Measurements from ENCODE around the gene CNKSR3.

The CNKSR3 gene

DNA sequence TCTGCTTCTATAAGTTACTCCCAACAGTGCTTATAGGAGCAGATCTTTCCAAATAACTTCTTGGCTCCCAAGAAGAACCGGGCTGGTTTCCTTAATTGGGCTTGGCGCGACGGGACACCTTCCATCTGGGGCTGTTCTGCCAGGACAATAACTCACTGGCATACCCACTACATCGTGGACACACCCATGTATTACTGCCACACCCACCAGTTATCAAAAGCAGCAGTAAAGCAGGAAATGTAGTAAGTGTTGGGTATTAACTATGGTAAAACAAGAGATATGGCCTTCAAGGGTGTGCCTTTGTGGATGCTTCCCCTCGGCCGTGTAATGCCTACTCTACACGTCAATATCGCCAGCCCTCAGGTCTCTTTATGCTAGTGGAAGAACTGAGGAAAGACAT is 24.7 kb downstream of the CNKSR3 start:
- Histone ChIP-seq H3K36me3 (ENCODE audit: control insufficient read depth, insufficient read depth, low read length) (no peaks in the 10 kb centered on the region), H3K9ac (ENCODE audit: low read depth, low read length) (no peak overlapping the region), H3K9me3 (ENCODE audit: control insufficient read depth, insufficient read depth, low read length) (no peaks in the 10 kb centered on the region), H3K4me1 (ENCODE audit: control insufficient read depth, insufficient read depth, low read length) (no peaks in the 10 kb centered on the region), H3K27me3 (ENCODE audit: control insufficient read depth, insufficient read depth, low read length) (no peaks in the 10 kb centered on the region), H3K4me3 (ENCODE audit: low read depth, low read length) (no peak overlapping the region)

DNA sequence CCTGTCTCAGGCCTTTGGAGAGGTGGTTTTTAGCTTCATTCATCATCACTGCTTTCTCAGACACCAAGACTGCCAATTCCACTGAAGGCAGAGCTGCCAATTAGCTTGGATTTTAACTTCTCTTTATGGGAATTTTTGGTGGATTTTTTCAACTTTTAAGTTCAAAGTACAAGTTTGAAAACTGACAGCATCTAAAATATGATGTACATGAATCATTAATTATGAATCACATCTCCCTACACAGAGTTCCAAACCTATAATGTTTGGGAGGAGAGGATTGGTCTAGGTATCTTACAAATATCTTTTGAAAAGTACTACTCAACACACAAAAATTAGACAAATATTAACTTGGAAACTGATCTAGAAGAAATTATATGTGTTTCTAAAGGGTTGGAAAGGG is 25.5 kb downstream of the CNKSR3 start:
- H3K9ac ChIP-seq (ENCODE audit: low read depth, low read length): no peak overlapping the region
- no peaks in the 10 kb centered on the region for H3K4me1 ChIP-seq (ENCODE audit: control insufficient read depth, insufficient read depth, low read length)
- no peaks in the 10 kb centered on the region for H3K9me3 ChIP-seq (ENCODE audit: control insufficient read depth, insufficient read depth, low read length)
- no peak overlapping the region for H3K4me3 ChIP-seq (ENCODE audit: low read depth, low read length)
- no peaks in the 10 kb centered on the region for H3K27me3 ChIP-seq (ENCODE audit: control insufficient read depth, insufficient read depth, low read length)
- H3K36me3 ChIP-seq (ENCODE audit: control insufficient read depth, insufficient read depth, low read length): no peaks in the 10 kb centered on the region

DNA sequence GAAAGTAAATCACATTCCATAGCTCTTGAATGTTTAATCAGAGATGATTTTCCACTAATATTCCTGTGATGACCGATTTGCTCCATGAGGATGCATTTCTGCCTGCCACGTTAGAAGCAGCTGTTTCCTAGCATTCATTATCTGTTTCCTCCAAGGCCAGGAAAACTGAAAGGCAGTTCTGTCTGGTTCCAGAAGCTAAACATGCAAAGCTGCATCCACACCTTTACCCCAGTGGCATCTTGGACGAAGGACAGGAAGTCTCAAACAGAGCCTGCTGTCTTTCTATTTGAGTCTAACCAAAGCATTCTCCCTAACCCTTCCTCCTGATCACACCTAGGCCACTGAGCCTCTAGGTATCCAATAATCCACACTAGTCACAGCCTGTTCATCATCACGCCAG is 27.6 kb downstream of the CNKSR3 start:
- Histone ChIP-seq H3K9me3 (ENCODE audit: control insufficient read depth, insufficient read depth, low read length) (no peaks in the 10 kb centered on the region), H3K36me3 (ENCODE audit: control insufficient read depth, insufficient read depth, low read length) (no peaks in the 10 kb centered on the region), H3K27me3 (ENCODE audit: control insufficient read depth, insufficient read depth, low read length) (no peaks in the 10 kb centered on the region), H3K4me1 (ENCODE audit: control insufficient read depth, insufficient read depth, low read length) (no peaks in the 10 kb centered on the region), H3K9ac (ENCODE audit: low read depth, low read length) (no peak overlapping the region), H3K4me3 (ENCODE audit: low read depth, low read length) (no peak overlapping the region)

DNA sequence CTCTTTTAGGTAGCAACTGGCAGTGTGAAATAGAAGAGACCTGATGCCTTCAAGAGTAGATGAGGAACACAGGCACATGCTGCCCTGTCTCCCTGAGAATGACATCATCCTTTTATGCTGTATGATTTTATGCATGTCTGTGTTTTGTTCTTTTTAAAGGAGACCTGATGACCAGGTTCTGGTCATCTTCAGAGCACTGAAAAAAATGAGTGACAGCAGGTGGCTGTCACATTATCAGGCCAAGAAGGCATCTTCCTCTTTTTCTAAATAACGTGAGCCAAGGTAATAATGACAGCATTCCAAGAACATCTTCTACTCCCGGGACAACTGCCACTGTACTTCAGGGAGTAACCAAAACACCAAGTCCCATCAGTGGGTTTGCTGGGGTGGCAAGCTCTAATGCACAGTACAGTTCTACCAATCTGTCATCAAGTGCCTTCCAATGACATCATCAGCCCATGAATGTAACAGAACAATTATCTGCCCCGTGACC is 28.9 kb downstream of the CNKSR3 start:
- Histone ChIP-seq H3K9me3 (ENCODE audit: control insufficient read depth, insufficient read depth, low read length) (no peaks in the 10 kb centered on the region), H3K9ac (ENCODE audit: low read depth, low read length) (no peak overlapping the region), H3K27me3 (ENCODE audit: control insufficient read depth, insufficient read depth, low read length) (no peaks in the 10 kb centered on the region), H3K36me3 (ENCODE audit: control insufficient read depth, insufficient read depth, low read length) (no peaks in the 10 kb centered on the region), H3K4me1 (ENCODE audit: control insufficient read depth, insufficient read depth, low read length) (no peaks in the 10 kb centered on the region), H3K4me3 (ENCODE audit: low read depth, low read length) (no peak overlapping the region)

DNA sequence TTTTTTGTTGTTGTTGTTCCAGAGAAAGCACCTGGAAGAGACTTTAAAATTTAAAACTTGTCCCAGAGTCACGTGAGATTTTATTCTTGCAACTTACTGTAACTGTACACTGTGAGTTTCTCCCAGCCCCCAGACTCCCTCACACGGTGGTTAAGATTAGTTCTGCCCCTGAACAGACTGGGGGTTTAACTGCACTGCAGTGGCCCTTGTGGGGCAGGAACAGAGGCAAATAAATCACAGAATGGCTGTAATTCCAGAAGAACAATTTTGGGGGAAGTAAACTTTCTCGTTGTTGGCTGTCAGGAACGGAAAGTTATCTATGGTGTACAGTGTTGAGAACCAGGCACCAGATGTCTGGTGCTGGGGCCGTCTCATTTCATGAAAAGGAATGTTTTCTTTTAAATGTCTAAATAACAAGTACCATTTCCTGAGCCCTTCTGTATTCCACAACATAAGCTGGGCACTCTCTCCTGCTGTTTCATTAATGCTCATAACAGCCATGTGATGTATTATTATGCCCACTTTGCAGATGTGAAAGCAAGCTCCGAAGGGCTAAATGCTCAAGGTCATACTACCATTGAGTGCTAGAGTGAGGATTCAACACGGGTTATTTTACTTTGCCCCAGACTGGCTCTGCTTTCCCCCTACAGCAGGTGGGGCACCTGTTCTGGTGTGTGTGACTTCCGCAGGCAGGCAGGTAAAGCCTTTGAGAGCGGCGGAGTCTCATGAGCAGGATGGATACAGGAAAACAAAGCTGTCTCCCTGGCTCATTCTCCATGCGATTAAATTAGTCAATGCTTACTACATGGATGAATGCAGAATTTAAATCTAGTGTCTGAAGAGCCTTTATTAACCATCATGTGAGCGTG is 30.5 kb downstream of the CNKSR3 start:
- Histone ChIP-seq H3K4me1 (ENCODE audit: control insufficient read depth, insufficient read depth, low read length) (no peaks in the 10 kb centered on the region), H3K9me3 (ENCODE audit: control insufficient read depth, insufficient read depth, low read length) (no peaks in the 10 kb centered on the region), H3K36me3 (ENCODE audit: control insufficient read depth, insufficient read depth, low read length) (no peaks in the 10 kb centered on the region), H3K27me3 (ENCODE audit: control insufficient read depth, insufficient read depth, low read length) (no peaks in the 10 kb centered on the region), H3K4me3 (ENCODE audit: low read depth, low read length) (no peak overlapping the region), H3K9ac (ENCODE audit: low read depth, low read length) (no peak overlapping the region)

DNA sequence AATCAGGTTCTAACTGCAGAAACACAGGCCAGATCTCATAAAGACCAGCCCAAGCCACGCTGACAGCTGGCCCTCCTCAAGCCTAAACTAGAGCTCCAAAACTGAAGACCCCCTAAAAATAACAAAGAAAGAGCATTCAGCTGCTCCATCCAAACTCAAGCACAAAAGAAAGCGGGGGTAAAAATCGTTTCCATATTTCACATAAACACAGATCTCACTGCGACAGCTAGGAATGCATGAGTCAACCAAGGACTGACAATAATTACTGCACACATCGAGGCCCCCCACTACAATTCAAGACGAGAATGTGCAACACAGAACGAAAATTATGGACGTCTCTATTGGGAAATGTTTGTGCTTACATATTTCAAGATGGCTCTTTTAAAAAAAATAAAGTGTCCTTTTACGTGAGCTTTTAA is 31.1 kb downstream of the CNKSR3 start:
- H3K4me1 ChIP-seq (ENCODE audit: control insufficient read depth, insufficient read depth, low read length): no peaks in the 10 kb centered on the region
- no peaks in the 10 kb centered on the region for H3K27me3 ChIP-seq (ENCODE audit: control insufficient read depth, insufficient read depth, low read length)
- H3K4me3 ChIP-seq (ENCODE audit: low read depth, low read length): no peak overlapping the region
- no peak overlapping the region for H3K9ac ChIP-seq (ENCODE audit: low read depth, low read length)
- no peaks in the 10 kb centered on the region for H3K36me3 ChIP-seq (ENCODE audit: control insufficient read depth, insufficient read depth, low read length)
- no peaks in the 10 kb centered on the region for H3K9me3 ChIP-seq (ENCODE audit: control insufficient read depth, insufficient read depth, low read length)

DNA sequence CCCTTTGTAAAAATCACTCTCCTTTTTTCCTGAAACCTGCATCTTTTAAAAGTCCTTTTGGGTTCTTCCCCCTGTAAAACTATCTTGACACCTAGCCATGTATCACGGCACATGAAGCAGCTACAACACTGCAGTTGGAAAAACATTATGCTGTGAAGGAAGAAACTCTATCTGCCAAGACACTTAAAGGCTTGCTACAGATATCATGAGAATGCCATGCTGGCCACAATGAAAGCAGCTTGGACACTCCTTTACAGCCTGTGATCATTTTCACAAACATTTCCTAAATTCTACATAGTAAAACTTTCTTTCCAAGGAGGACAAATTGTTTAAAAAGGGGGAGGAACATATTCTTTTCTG is 31.8 kb downstream of the CNKSR3 start:
- Histone ChIP-seq H3K9me3 (ENCODE audit: control insufficient read depth, insufficient read depth, low read length) (no peaks in the 10 kb centered on the region), H3K4me1 (ENCODE audit: control insufficient read depth, insufficient read depth, low read length) (no peaks in the 10 kb centered on the region), H3K4me3 (ENCODE audit: low read depth, low read length) (no peak overlapping the region), H3K27me3 (ENCODE audit: control insufficient read depth, insufficient read depth, low read length) (no peaks in the 10 kb centered on the region), H3K9ac (ENCODE audit: low read depth, low read length) (no peak overlapping the region), H3K36me3 (ENCODE audit: control insufficient read depth, insufficient read depth, low read length) (no peaks in the 10 kb centered on the region)

DNA sequence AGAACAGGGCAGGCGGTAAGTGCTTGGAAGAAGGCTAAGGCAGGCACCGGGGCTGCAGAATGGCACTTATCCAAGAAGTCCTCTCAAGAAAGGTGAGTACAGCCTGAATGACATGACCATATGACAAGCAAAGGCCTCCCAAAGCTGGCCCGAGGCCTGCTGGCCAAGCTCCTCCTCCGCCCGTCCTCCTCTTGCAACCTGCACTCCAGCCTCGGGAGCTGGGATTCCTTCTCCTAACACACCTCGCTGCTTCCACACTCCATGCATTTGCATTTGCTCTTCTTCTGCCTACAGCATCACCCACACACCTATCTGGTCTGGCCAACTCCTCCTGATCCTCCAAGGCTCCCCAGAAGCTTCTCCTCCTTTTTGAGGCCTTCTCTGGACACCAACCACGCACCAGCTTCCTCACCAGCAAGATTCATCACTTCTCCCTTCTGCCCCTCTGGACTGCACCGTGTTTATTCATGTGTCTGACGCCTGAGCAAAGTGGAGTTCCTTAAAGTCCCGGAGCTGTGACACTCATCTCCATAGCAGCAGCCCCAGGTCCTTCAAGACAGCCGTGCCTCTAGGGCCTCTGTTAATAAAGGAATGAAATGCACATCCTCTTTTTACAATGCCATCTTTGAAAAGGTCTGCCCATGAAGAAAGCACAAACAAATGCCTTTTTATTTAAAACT is 32.3 kb downstream of the CNKSR3 start:
- no peaks in the 10 kb centered on the region for H3K36me3 ChIP-seq (ENCODE audit: control insufficient read depth, insufficient read depth, low read length)
- no peak overlapping the region for H3K9ac ChIP-seq (ENCODE audit: low read depth, low read length)
- no peaks in the 10 kb centered on the region for H3K4me1 ChIP-seq (ENCODE audit: control insufficient read depth, insufficient read depth, low read length)
- H3K4me3 ChIP-seq (ENCODE audit: low read depth, low read length): no peak overlapping the region
- no peaks in the 10 kb centered on the region for H3K9me3 ChIP-seq (ENCODE audit: control insufficient read depth, insufficient read depth, low read length)
- no peaks in the 10 kb centered on the region for H3K27me3 ChIP-seq (ENCODE audit: control insufficient read depth, insufficient read depth, low read length)

DNA sequence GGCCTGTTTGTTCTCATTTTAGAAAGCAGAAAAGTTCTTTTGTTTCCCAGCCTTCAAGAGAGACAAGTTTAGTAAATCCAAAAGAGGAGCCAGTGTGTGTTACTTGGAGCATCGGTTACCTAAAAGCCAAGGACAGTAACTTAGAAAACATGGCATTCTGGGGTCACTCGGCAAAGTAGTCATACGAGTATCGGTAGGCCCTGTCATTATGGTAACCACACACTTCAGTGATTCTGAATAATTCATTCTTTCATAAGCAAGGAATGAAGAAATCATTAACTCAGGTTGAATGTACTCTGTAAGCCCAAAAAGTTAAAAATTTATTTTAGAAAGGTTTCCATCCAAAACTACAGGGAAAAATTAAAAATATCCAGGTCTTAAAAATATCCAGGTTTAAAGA is 34.0 kb downstream of the CNKSR3 start:
- Histone ChIP-seq H3K9me3 (ENCODE audit: control insufficient read depth, insufficient read depth, low read length) (no peaks in the 10 kb centered on the region), H3K4me1 (ENCODE audit: control insufficient read depth, insufficient read depth, low read length) (no peaks in the 10 kb centered on the region), H3K27me3 (ENCODE audit: control insufficient read depth, insufficient read depth, low read length) (no peaks in the 10 kb centered on the region), H3K4me3 (ENCODE audit: low read depth, low read length) (no peak overlapping the region), H3K9ac (ENCODE audit: low read depth, low read length) (no peak overlapping the region), H3K36me3 (ENCODE audit: control insufficient read depth, insufficient read depth, low read length) (no peaks in the 10 kb centered on the region)

DNA sequence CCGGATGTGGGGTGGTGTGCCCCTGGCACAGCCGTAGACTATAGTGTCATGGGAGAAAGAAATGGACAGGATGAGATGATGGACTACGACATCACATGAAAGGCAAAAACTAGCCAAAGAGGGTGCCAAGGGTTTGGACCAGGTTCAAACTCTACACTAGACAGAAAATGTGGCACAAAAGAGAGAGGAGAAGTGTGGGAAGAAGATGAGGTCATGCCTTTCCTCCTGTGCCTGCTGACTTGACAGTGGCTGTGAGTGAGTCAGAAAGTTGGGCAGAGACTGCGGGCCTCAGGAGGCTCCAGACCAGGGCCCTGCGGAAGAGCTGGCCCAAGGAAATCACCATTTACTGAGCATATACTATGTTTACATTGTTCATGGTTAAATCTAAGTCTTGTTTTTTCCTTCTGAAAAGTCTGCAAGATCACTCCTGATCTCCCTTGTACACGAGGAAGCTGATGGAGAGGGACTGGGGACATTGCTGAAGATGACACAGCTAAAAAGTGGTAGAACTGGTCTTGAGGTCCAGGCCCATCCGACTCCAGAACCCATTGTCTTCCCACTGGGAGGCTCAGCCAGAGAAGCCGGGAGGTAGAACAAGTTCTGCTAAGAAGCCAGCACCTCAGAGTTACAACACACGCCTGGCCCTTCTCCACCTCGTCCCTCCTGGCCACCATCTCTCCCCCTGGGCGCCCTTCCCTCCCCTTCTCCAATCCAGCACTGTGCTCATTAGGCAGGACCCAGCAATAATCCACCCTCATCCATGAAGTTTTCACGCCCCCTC is 35.6 kb downstream of the CNKSR3 start:
- no peak overlapping the region for H3K9ac ChIP-seq (ENCODE audit: low read depth, low read length)
- peaks cover 7% of the 10 kb centered on the region for H3K9me3 ChIP-seq (ENCODE audit: control insufficient read depth, insufficient read depth, low read length)
- no peaks in the 10 kb centered on the region for H3K36me3 ChIP-seq (ENCODE audit: control insufficient read depth, insufficient read depth, low read length)
- no peaks in the 10 kb centered on the region for H3K27me3 ChIP-seq (ENCODE audit: control insufficient read depth, insufficient read depth, low read length)
- H3K4me3 ChIP-seq (ENCODE audit: low read depth, low read length): no peak overlapping the region
- no peaks in the 10 kb centered on the region for H3K4me1 ChIP-seq (ENCODE audit: control insufficient read depth, insufficient read depth, low read length)

DNA sequence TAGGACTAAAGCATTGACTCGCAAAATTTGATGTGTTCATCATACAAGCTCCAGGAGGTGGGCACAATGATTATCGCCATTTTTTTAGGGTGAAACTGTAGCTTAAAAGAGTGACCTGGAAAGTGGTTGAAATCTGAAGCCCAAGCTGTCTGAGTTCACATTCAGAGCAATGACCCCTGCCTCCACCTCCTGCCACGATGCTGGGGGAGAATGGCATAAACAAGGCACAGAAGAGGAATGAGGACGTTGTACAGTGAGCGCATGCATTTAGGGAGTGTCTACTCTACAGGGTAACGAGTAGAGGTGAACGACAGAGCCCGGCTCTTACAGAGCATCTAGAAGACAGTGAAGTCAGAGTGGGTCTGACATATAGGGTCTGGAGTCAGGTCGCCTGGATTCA is 37.2 kb downstream of the CNKSR3 start:
- peaks cover 7% of the 10 kb centered on the region for H3K9me3 ChIP-seq (ENCODE audit: control insufficient read depth, insufficient read depth, low read length)
- H3K4me1 ChIP-seq (ENCODE audit: control insufficient read depth, insufficient read depth, low read length): no peaks in the 10 kb centered on the region
- no peak overlapping the region for H3K9ac ChIP-seq (ENCODE audit: low read depth, low read length)
- no peaks in the 10 kb centered on the region for H3K27me3 ChIP-seq (ENCODE audit: control insufficient read depth, insufficient read depth, low read length)
- H3K4me3 ChIP-seq (ENCODE audit: low read depth, low read length): no peak overlapping the region
- no peaks in the 10 kb centered on the region for H3K36me3 ChIP-seq (ENCODE audit: control insufficient read depth, insufficient read depth, low read length)

Data from iPS-15b (cell line).